GM19043 (cell line): ENCODE results near the gene SLC35E4.
A peak's percentile ranks its signal among the peaks of the same experiment; 100 is the strongest.
"Not testable (repeated sequence)": the region's sequence is repeated elsewhere in the genome, so short reads cannot be mapped to it uniquely, and the experiment has no call there.

Source experiments
- ATAC-seq: cut with Tn5 transposase; IDR thresholded peaks from one replicate; pipeline ENCODE4 v1.9.1; 2021; ENCODE audit warnings: low read depth; ENCODE audit not compliant: unreplicated experiment

Gene SLC35E4

GRCh38 chr22:30648825-30649224 is 13.2 kb downstream of the SLC35E4 start:
- no peak for ATAC-seq

DNA sequence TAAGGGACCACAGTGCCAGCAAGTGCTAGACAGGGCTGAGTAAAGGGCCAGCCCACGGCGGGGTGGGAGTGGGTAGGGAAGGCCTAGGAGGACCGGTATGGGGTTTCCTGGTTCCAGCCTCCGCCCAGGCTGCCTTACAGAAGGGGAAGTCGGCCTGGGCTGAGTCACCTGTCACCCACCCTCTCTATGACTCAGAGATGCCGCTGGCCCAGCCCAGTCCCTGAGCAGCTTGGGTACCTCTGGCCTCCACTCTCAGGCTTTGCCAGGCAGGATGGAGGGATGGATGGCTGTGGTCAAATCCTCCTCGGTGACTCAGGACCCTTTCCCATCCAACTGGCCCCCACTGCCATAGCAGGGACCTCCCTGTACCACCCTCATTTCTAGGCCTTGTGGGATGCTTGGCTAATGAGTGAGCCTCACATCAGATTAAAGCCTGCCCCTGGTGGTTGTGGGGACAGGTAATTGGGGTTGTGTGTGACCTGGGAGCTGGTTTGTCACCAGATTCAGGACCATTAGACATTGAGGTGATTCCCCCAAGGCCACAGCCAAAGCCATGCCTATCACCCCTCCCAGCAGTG is 13.9 kb downstream of the SLC35E4 start:
- no peak for ATAC-seq

DNA sequence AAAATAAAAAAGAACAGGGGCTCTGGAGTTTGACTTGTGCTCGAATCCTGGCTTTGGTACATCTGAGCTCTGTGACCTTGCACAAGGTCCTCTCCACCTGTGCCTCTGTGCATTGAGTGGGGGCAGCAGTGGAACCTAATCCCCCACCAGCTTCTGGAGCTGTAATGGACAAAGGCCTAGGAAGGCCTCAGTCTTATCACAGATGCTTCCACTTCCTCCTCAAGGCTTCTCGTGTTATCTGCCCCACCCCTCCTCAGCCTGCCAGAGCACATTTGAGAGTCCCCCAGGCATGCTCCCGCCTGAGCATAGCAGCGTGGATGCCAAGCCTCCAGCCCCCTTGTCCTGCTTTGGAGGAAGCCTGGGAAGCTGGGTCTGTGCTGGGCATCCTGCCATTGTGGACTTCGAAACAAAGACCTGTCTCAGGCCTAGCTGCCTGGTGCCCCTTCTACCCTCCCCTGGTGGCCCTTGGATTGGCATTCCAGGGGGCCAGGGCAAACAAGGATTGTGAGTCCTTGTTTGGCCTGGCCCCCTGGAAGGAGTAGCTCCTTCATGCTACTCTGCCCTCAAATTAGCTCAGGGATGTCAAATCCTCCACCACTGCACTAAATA is 15.0 kb downstream of the SLC35E4 start:
- no peak for ATAC-seq

- ATAC-seq = no peak
Observed at GRCh38 chr22:30652852-30653251, 17.3 kb downstream of the SLC35E4 start.

GRCh38 chr22:30654361-30654760 is 18.8 kb downstream of the SLC35E4 start:
- ATAC-seq = no peak

GRCh38 chr22:30655532-30655931 is 20.0 kb downstream of the SLC35E4 start:
- no peak for ATAC-seq

DNA sequence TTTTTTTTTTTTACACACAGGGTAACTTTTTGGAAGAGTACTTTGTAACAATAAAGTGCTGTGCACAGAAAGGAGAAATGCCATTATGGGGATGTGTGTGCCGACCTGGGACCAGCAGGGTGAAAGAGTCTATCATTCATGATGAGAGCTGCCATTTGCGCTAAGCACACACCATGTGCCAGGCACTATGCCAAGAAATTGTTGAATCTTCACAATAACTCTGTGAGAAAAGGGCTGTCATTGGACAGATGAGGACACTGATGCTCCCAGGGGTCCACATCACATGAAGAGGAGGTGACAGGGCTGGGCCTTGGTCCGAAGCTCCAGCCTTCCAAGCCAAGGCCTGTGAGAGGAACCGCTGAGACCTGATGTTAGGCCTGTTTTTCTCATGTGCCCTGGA is 26.5 kb downstream of the SLC35E4 start:
- no peak for ATAC-seq

GRCh38 chr22:30664798-30665197 is 29.2 kb downstream of the SLC35E4 start:
- ATAC-seq = no peak

- ATAC-seq = no peak
Observed at GRCh38 chr22:30665266-30665665, 29.7 kb downstream of the SLC35E4 start.

DNA sequence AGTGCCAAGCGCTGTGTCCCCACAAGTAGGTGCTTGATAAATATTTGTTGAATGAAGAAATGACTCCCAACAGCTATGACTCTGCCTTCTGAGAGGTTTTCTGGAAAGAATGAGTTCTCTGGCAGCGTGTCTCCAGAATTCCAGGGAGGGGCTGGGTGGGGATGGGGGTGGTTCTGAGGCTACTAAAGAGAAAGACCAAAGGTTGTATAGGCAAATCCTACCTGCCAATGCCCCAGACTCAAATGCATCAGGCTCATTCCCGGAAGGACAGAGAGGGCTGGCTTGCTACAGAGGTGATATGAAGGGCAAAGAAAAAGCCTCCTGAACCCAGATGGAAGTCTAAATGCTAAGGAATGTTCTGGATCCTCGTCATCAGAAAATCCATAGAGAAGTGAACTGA is 30.2 kb downstream of the SLC35E4 start:
- ATAC-seq = no peak

GRCh38 chr22:30667107-30667493 is 31.5 kb downstream of the SLC35E4 start:
- ATAC-seq = no peak

DNA sequence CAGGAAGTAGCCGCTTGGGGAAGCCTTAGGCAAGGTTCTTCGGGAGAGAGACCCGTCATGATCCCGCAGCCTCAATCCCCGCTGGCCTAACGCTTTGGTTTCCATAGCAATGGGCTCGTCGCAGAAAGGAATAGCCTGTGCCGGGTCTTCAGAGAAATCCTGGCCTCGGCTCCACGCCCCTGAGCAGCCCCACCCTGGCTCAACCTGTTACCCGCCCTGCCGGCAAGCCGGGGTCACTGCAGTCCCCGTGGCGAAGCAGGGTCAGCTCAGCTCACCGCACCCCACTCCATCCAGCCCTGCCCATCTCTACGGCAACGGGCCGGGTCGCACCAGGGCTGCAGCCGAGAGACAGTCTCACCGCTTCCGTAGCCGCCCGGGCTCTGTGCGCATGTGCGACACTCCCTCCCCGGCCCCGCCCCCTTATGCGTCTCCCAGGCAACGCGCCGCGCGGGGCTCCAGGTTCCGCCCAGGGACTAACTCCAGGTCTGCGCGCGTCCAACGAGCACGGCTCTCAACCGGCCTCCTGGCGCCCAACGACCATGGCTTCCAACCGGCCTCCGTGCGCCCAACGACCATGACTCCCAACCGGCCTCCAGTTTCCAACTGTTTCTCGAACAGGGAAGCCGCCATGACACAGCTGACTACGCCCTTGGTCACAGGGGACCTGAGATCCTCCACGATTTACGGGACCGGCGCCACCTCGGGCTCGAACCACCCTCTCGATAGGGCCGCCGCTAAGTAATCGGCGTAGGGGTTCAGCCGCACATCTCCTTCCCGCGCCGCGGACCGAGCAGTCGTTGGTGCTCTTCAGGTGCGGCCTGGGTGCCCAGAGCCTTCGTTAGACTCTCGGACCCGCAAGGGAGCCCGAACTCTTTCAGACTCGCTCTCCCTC is 32.2 kb downstream of the SLC35E4 start, which contains the start of gene DUSP18:
Gene DUSP18 (minus strand): TSS at position 382 of the 892 bp plus-strand sequence. CDS start 3,872 bp downstream, outside the sequence.
- ATAC-seq = peak; percentile 89

GRCh38 chr22:30668386-30668710 is 32.8 kb downstream of the SLC35E4 start:
- ATAC-seq = no peak

DNA sequence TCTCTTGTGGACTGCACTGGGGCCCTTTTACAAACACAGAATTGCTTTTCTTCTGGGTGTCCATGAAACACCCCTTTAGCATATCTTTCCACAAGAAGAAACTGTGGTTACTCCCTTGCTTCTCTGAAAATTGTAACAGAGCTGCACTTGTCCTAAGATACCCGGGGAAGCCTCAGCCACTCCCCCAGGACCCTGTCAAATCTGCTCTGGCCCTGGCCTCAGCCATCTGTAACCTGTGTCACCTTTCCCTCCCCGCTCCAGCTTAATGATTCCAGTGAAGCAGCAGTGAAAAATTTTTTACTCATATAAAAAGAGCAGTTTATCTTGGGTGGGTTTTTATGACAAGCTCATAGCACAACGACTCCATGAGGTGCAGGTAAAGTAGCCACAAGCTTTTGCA is 35.5 kb downstream of the SLC35E4 start:
- ATAC-seq = no peak

- ATAC-seq = no peak
Observed at GRCh38 chr22:30673136-30673535, 37.6 kb downstream of the SLC35E4 start.

DNA sequence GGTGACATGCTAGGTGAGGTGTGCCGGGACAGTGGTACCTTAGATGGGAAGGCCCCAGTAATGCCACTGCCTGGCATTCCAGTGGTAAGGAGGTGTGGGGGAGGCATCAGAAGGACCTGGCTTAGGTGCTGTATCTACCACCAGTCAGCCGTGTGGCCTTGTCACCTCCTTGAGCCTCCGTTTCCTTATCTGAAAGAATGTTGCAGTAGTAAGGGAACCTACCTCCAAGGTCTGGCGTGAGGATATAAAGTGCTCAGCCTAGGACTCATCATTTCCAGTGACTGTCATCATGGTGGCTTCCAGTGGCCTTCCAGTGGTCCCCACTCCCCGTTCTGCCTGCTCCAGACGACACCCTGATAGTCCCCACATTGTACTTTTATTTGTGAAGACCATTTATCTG is 38.9 kb downstream of the SLC35E4 start:
- no peak for ATAC-seq

DNA sequence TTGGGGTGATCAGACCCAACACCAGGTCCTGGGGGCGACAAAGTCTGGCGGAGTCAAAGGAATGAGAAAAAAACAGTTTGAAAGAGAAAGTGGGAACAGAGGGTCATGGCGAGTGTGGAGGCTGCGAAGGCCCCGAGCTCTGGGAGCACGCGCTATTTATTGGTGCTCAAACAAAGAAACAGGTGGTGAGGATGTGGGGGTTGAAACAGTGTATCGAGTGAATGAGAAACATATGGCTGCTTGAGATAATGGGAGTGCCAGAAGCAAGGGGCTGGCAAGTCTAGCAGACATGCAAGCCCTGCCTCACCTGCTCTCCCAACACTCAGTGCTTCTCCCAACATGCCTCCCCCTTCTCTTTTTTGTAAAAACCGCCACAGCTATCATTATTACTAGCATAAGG is 39.9 kb downstream of the SLC35E4 start:
- ATAC-seq = no peak

- ATAC-seq = not testable (repeated sequence)
Observed at GRCh38 chr22:30676565-30676964, 41.0 kb downstream of the SLC35E4 start.

GRCh38 chr22:30679895-30680690 is 44.5 kb downstream of the SLC35E4 start:
- not testable (repeated sequence) for ATAC-seq

GRCh38 chr22:30680991-30681770 is 45.6 kb downstream of the SLC35E4 start:
- ATAC-seq = no peak
